HG02938 (cell line): ENCODE data around the gene FARSB.

Experiments used
- ATAC-seq: cut with Tn5 transposase; IDR thresholded peaks from one replicate; pipeline ENCODE4 v1.9.1; 2021; ENCODE audit warnings: mild to moderate bottlenecking, moderate library complexity; ENCODE audit not compliant: unreplicated experiment

The FARSB gene

DNA sequence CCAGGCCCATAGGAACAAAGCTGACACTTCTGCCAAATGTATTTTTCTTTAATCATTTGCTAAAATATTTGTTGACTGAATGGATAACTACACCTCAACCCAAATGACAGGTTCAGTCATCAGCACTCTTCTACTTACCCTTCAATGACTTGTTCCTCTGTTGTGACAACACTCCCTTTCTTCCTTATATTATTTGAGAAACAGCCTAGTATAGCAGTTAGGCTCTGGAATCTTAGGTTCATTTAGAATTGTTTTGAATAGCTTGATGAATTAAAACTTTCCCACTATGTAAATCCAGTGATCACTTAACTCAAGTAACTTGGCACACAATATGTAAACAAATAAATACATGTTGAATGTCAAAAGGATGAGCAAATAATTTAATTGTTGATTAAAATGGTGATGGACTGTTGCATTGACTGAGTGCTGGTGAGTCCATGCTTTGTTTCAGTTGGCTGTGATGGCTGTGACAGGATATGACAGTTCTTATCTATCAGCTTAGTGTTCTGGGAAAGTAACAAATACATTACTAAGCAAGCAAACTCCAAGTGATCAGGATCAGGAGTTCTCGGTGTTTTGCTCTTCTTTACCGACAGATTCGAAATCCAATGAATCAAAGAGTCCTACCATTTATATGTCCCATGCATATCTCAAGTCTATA is 12.7 kb upstream of the FARSB start:
- ATAC-seq = no peak

DNA sequence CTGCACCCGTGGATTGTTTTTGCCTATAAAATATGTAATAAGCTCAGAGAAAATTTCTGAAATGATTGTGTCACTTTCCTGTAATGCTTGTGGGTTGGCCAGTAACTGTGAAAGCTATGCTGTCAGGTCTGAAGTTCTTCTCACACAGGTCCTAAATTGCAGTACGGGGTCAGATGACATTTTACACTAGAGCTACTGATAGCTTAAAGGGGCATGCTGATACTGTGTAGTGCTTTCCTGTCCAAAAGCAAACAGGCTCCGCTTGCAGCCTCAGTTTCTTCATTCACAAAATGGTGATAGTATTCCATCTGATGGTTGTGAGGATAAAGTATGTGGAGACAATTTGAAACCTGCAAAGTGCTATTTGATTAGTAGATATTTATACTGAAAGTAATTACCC is 7.6 kb upstream of the FARSB start:
- no peak for ATAC-seq

DNA sequence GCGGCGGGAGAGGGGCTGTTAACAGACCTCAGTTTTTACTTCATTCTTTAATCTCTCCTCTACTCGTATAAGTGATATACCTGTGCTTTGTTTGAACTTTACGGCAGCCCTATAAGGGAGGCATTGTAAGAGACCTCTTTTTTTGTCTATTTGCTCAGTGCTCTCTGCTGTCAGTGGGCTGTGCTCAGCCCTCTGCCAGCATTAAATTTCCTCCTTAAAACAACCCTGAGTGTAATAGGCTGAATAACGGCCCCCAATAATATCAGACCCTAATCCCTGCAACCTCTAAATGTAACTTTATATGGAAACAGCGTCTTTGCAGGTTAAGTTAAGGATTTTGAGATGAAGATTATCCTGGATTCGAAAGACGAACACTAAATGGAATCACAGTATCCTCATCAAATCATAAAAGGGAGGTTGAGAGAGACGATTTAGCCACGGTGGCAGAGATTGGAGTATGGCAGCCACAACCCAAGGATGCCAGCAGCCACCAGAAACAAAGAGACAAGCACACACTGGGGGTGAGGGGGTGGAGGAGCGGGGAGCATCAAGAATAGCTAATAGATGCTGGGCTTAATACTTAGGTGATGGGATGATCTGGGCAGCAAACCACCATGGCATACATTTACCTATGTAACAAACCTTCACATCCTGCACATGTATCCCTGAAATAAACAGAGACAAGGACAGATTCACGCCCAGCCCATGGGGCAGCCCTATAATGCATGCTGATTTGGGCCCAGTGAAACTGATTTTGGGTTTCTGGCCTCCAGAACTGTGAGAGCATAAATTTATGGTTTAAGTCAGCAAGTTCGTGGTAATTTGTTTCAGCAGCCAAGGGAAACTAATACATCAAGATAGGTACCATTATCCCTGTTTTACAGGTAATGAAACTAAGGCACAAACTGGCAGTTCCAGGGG is 894 bp upstream of the FARSB start:
- ATAC-seq = peak; percentile 31

DNA sequence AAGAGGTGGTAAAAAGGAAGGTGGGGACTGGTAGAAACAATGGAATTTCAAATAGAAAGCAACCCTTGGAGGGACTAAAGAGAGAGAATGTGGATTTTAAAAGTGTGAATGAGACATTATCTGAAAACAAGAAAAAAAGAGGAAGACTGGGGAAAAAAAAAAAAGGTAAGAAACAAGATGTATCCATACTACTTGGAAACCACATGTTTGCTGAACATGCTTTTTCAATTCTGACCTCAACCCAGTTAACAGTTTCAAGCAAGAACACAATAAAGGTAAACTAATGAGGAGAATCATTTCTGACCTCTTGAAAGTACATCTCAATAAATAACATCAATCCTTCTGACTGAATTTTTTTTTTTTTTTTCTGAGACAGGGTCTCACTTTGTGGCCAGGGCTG is 2.6 kb downstream of the FARSB start:
- no peak for ATAC-seq

DNA sequence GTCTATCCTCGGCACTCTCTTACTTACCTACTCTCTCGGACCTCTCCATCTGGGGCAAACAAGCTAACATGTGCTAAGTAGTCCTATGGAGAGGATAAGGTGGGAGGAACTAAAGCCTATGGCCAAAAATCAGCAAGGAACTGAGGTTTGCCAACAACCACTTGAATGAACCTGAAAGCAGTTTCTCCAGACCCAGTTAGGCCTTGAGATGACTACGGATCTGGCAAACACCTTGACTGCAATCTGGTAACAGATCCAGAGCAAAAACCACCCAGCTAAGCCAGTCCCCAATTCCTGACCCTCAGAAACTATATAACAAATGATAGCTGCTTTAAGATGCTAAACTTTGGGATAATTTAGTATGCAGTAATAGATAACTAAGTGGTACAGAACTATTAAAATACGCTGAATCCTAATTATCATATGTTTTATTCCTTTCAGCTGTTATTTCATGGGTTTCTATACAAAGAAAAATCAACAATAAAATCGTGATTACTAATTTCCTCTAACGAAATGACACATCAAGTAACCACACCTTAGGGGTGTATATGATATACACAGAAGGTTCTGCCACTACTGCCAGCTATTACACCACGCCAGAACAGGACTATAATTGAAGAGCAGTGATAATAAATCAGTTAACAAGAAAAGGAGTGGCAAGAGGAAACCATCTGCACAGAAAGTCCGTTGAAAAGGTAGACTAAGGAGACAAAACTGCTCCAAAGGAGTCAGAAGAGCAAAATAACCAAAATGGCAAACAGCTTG is 3.2 kb downstream of the FARSB start:
- ATAC-seq = no peak

DNA sequence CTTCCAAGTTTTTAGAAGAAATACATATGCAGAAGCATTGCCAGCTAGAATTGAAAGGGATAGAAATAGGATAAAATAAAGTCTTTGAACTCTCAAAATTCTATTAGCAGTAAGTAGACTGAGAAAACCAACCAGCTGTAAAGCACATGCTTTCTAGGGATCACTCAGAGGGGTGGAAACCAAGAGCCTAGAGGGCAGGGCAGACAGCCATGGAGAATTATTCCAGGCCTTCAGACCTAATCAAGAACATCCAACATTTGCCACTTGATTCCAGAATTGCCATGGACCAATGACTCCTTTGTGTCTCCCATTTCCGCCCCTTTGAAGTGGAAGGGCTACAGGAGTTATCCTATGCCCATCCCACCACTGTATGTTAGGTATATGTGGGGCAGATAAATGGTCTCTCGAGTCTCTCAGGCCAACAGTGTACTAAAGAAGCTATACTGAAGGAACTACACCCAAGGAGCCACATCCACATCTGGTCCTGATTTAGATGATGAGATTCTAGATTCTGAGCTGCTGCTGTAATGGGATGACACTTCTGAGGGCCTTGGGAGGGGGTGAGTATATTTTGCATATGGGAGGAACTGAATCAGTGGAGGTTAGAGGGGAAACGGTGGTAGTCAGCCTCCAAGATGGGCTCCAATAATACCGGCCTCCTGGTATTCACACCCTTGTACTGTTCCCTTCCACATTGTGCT is 4.0 kb downstream of the FARSB start:
- ATAC-seq = no peak

DNA sequence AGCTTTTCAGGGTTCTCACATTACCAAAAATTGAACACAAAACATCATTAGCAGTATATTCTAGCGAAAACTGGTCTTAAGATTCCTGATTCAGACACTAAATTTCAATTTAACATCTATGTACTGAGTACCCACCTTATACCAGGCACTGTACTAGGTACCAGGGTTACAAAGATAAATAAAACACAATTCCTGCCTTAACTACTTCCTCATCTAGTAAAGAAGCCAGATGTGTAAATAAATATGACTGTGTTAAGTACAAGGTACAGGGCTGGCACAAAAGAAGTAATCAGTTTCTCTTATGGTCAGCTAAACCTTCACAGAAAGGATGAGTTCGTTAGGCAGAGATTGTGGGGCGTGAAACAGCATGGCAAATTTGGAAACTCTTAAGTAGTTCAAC is 6.1 kb downstream of the FARSB start:
- ATAC-seq = no peak

DNA sequence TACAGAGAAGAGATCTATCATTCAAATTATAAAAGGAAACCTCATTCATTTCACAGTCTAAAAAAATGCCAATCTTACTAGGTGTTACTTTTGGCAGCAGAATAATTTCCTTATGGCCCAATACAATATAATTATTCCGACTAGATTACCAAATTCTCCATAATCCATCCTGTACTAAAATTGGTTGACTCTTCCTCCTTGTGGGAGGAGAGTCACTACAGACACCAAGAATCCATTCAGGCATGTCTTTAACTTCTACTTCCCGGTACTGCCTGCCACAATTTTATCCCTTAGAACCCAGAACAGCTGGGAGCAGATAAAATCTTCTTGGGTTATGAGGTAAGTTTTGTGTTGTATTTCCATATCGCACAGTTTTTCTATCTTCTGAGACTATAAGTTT is 9.9 kb downstream of the FARSB start:
- ATAC-seq = no peak

DNA sequence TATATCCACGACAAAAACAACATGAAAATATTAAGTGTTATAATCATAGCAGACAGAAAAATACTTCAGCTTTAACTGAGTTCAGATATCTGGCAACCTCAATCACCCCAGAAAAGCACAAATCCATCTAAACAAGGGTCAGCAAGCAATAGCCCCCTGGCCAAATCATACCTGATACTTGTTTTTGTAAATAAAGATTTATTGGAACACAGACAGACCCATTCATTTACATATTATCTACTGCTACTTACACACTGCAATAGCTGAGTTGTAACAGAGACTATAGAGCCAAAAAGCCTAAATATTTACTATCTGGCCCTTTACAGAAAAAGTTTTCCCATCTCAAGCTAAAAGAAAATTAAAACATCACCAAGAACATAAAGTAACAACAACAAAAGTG is 12.8 kb downstream of the FARSB start:
- ATAC-seq = no peak

DNA sequence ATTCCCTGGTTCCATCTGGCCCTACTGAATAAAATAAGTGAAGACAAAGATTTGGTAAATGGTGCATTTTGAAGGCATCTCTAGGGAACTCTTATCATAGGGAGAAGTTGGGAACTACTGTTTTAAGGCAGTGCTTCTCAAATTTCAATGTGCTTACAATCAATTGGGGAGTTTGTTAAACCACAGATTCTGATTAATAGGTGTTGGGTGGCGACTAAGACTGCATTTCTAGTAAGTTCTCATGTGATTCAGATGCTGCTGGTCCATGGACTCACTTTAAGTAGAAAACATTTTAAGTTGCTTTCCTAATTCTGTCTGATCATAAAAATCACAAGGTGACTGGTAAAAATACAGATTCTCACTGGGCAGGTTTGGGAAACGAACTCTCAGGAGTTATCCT is 14.6 kb downstream of the FARSB start:
- ATAC-seq = no peak

DNA sequence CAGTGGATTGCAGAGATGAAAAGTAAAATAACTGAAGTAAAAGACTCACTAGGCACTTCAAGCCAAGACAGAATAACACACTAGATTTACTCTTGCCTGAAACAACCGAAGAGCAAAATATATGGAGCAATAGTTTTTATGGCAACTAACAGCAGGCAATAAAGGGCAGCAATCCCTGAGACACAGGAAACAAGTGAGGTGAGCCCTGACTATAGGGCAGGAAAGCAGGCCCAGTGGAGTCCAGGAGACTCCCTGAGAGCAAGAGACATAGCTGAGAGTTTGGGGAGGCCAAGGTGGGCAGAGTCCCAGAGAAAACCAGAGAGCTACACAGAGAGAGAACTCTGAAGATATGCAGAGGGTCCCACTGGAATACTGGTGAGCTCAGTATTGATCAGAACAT is 18.8 kb downstream of the FARSB start:
- ATAC-seq = no peak

DNA sequence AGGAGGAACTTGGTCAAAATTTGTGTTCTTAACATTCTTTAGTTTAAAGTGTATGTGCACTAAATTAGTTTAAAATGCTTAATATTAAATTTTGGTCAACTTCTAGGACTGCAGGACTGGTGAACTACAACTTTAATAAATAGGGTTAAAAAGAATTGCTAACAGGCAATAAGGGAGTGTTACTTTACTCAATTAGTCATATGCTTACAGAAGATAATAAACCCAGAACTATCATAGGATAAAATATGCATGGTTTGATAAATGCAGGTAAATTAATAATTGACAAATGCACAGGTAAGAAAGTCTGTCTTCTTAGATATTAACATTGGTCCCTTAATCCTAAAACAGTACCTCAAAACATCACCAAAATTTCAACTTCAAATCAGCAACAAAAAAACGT is 20.6 kb downstream of the FARSB start:
- ATAC-seq = no peak

DNA sequence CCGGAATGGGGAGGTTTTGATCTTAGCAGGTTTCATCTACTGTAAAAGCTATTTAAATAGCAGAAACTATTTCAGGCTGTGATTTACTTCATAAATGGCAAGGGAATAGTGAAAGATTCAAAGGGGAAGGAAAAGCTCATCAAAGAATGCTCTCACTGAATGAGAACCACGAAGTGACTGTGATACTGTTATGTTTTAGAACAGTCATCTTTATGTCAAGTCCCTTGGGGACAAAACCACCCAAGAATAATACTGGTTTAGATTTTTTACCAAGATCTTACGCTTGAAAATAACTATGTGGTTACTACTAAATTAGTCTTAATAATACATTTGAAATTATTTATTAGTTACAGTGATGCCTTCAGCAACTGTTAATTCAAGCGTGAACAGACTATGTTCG is 28.1 kb downstream of the FARSB start:
- ATAC-seq = no peak

DNA sequence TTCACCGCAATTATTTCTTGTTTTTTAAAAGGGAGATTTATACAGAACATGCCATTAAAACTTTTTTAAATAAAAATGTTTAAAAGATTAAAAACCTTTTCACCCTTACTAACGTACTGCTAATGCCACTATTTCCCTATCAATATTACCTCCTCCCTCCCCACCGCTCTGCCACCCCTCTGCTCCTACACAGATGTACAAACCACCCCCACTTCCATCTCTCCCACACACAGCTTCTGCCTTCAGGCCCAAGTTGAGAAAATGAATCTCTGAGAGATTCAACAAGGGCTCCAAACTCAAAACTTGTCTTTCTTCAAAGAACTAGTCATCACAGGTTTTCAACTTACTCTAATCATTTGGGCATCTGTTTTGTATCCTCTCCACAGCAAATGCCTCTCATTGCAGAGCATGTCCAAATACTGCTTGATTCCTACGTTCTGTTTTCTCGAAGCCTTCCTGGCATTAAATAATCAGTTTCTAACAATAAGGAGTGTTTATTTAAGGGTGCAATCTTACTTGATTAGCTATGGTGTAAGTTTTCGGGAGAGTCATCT is 32.1 kb downstream of the FARSB start:
- ATAC-seq = no peak

DNA sequence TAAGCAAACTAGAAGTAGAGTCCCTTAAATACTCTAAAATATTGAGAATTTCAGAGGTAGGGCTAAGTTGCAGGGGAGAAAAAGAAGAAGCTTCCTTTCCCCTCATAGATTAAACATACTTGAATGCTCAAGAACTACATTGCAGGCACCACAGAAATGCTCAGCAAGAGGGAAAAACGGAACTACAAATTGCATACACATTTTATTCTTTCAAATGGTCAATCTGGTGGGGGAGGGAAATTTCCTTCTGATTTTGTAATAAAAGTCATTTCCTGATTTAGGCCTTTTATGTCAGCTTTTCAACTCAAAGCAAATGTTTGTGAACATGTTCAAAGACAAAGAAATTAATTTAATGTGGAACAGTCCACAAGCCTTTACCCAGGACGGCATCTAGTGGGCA is 33.0 kb downstream of the FARSB start:
- no peak for ATAC-seq

DNA sequence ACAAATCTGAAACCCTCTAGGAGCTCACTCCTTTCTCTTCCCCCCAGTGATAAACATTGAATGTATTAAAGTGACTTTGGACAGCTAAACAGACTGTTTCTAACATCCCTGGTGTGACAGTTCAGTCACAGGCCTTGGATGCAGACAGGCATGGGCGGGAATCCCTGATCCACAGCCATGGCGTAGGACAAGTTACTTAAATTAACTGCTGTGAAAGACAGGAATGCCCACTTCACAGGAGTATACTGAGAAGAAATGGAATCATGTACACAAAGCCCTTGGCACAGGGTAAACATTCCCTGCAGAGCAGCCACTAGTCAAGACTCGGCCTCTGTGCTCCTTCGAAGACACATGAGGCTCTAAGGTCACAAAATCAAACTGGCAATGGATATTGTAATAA is 34.0 kb downstream of the FARSB start:
- ATAC-seq = no peak

DNA sequence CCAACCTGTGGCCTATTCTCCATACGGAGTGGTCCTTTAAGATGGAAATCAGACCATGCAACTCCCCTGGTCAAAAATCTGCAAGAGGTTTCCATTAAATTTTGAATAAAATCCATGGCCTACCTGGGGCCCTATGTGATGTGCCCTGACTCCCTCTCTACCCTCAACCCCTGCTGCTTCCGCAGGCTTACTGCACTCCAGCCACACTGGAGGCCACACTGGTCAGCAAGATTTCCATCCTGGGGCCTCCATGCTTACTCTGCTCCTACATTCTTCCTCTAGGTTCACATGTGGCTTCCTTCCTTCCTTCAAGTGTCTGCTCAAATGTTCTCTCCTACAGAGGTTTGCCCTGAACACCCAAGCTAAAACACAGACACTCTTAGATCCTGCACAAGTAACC is 40.6 kb downstream of the FARSB start:
- no peak for ATAC-seq

DNA sequence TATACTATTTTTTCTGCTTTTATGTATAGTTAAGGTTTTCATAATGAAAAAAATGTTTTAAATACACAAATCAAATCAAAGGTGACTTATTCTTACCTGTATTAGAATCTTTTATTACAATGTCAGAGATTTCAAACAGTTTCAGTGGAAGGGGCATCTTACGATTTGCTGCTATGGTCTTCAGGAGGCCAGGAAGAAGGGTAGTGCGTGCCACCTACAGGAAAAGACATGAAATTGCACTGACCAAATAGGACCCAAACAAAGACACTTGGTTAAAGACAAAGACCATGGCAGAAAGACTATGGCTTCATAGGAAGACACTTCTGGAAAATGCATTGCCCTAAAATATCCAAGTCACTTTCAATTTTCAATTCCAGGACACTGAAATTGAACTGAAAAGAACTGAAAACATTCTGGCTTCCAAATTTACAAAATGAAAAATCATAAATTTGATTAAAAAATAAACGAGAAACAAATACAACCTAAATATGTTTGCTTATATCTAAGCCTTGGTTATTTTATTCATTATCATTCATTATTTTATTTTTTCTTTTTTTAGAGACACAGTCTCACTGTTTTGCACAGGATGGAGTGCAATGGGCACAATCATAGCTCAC is 42.1 kb downstream of the FARSB start:
- peak; percentile 84 for ATAC-seq

DNA sequence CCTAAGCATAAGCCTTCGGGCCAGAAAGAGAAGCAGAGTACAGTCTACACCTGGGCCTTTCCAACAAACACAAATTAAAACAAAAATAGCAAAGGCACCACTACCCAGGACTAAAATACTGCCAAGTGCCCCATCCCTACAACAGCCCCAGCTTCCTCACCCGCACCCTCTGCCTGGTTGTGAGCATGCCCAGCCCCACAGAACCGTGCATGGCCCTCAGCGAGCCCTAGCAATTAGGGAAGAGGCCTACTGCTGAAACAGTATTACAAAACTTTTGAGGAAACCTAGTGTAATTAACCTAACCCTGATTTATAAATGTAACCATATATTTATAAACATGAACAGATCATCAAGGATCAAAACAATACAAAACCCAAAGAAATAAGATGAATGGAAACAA is 44.2 kb downstream of the FARSB start:
- no peak for ATAC-seq

DNA sequence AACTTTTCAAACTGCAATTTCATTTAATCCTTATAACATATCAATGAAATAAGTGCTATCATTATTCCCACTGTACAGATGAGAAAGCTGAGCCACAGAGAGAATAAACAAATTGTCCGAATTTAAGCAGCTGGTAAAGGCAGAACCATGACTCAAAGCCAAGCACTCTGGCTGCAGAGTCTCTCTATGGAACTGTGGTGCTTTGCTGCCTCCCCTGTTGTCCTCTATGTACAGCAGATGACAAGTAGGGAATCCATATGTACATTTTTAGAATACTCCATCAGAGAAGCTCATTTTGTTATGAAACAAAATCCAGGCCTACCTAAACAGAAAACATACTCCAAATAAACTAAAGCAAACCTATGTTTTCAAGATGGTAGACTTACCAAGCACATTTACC is 45.1 kb downstream of the FARSB start:
- no peak for ATAC-seq
